Muscle of back (tissue), 13 donors: ENCODE data around the gene PEX12. TPM values are rescaled to one million over a fixed set of nuclear protein-coding genes. Genes with fewer than 3 reads are reported as not detected.
"Not testable (repeated sequence)": the region's sequence is repeated elsewhere in the genome, so short reads cannot be mapped to it uniquely, and the experiment has no call there.

Experiments used
- DNase-seq, 3 donors: peaks; one replicate each; pipeline versions ENCODE4 v3.0.0 to v3.0.0-alpha.2; 2013
- long read RNA-seq, 9 donors: transcript quantifications; one replicate each; lab custom pipeline, GENCODE V29; 2026
- polyA plus RNA-seq, 10 donors: library from polyadenylated mRNA; unstranded; fragments of 120-200 nt; gene quantifications; one replicate each; pipeline ENCODE4 v1.2.1, GENCODE V29; 2013; ENCODE audit not compliant: insufficient read length in 10 of 10

PEX12 gene
- 1 to 10 TPM; 7.1 to 9.2 (median 7.9) TPM for polyA plus RNA-seq
- long read RNA-seq, donor 1: 0 reads
- long read RNA-seq, donor 2, transcript PEX12-201 (3 exons, 2,675 nt): major isoform, 6 of 6 reads
- long read RNA-seq, donor 2, partial matches to known transcripts: 0 of 6 reads
- long read RNA-seq, donor 2, other reads (novel, unspliced or antisense): 0 of 6 reads
- long read RNA-seq, donor 3: 0 reads
- long read RNA-seq, donor 4, partial matches to known transcripts: 0 of 1 reads
- long read RNA-seq, donor 4, other reads (novel, unspliced or antisense): 0 of 1 reads
- long read RNA-seq, donor 5, partial matches to known transcripts: 43 of 45 reads
- long read RNA-seq, donor 5, other reads (novel, unspliced or antisense): 0 of 45 reads
- long read RNA-seq, donor 6, partial matches to known transcripts: 0 of 1 reads
- long read RNA-seq, donor 6, other reads (novel, unspliced or antisense): 0 of 1 reads
- long read RNA-seq, donor 7, partial matches to known transcripts: 0 of 1 reads
- long read RNA-seq, donor 7, other reads (novel, unspliced or antisense): 0 of 1 reads
- long read RNA-seq, donor 8, partial matches to known transcripts: 0 of 1 reads
- long read RNA-seq, donor 8, other reads (novel, unspliced or antisense): 0 of 1 reads
- long read RNA-seq, donor 9: 0 reads

- peak; percentile 92 to 97 (median 94) for DNase-seq
Measured at GRCh38 chr17:35578197-35578928, at the start of gene PEX12. Gene PEX12, minus strand, starts transcription at chr17:35578571. Its CDS starts 550 bp downstream, at chr17:35578021.

GRCh38 chr17:35627417-35627816 is 49.0 kb upstream of the PEX12 start:
- DNase-seq: no peak

DNA sequence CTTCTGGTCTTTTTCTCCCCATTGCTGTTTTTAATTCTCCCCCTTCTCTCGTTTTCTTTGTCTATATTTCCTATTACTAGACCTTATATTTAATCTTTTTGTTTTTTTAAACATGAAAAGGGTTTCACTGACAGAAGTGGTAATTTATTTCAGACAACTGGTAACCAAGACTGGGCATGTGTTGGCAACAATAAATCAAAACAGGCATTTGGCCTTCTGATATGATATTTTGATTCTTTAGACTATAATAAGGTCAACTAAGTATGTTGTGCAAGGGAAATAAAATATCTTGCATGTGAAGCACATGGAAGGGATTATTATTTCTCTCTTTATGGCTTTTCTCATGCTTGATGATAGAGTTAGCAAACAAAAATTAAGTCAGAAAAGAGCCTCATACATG is 43.4 kb upstream of the PEX12 start:
- no peak for DNase-seq

GRCh38 chr17:35618628-35619027 is 40.3 kb upstream of the PEX12 start:
- no peak for DNase-seq

- DNase-seq: no peak
Measured at GRCh38 chr17:35617505-35617904, 39.1 kb upstream of the PEX12 start.

- no peak for DNase-seq
Measured at GRCh38 chr17:35616536-35616935, 38.2 kb upstream of the PEX12 start.

DNA sequence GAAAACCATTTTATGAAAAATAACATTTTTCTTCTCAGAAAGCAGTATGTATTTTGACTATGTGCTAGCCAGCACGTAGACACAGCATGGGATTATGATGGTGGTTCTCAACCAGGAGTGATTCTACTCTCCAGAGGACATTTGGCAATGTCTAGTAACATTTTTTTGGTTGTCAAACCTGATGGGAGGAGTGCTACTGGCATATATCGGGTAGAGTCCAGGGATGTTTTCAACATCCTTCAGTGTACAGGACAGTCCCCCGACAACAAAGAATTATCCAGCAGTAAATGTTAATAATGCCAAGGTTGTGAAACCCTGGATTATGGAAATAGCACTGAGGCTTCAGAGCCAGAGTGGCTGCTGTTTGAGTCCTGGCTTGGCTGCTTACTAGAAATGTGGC is 36.4 kb upstream of the PEX12 start:
- DNase-seq: no peak

- DNase-seq: peak; percentile 24 to 54 (median 30)
Measured at GRCh38 chr17:35612924-35613521, 34.7 kb upstream of the PEX12 start.

- not testable (repeated sequence) for DNase-seq
Measured at GRCh38 chr17:35610746-35611145, 32.4 kb upstream of the PEX12 start.

DNA sequence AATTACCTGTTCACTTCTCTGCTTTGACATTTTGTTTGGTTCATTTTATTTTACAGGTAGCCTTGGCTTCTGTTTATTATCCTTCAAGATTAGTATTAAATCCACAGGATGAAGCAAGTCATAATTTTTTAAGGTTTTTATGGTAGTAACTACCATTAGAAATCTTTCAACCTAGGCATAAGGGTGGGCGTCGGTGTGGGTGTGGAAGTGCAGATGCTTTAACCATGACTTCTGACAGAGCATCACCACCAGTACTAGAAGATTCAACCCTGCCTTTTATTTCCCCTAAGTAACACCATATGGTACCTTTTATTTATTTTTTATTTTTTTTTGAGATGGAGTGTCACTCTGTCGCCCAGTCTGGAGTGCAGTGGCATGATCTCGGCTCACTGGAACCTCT is 31.5 kb upstream of the PEX12 start:
- no peak for DNase-seq

- no peak for DNase-seq
Measured at GRCh38 chr17:35607239-35607847, 29.0 kb upstream of the PEX12 start.

GRCh38 chr17:35605678-35606077 is 27.3 kb upstream of the PEX12 start:
- no peak for DNase-seq

GRCh38 chr17:35603674-35604073 is 25.3 kb upstream of the PEX12 start:
- DNase-seq: no peak

GRCh38 chr17:35597604-35598003 is 19.2 kb upstream of the PEX12 start:
- DNase-seq: no peak

DNA sequence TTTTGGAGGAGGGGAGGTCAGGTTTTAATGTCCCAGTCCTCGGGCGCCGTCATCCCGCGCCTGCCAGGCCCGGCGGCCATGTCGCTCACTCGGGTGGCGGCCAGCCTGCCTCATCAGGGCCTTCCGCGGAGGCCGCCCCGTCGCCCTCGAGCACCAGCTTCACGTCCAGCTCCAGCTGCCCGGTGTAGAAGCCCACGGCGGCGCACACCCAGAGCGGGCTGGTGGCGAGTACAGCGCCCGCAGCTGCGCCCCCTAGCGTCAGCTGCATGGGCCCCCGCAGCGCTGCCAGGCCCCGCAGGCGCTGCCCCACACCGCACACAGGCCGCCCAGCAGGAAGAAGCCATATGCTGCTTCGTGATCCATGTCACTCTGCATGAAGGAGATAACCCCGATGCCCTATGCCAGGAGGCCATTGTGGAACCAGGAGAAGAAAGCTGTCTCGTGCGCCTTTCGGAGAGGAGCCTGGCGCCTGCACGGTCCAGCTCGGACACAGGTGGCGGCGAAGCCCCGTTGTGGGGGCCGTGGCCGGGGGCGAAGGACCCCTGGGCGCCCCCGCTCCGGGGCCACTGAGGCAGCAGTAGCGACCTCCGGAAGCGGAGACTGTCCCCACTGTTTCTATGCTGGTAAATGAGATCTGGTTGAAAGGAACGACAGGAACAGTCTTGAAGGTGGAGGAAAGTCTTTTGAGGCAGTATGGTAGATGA is 18.3 kb upstream of the PEX12 start:
- no peak for DNase-seq

DNA sequence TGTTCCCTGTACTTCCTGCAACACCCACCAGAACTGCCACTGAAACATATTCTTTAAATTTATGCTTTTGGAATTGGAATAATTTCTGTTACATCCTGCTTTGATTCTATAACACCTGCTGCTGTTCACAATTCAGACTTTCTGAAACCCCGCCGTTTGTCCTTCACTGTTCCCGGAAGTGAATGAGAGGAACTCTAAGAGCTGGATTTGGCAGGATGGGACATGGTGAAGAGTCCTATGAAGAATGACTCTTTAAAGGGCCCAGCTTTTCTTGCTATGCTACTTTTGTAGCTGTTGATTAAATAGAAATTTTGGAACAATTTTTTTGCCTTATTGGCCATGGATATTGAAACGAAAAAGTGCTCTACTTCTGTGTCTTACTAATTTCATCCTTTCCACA is 17.7 kb upstream of the PEX12 start:
- no peak for DNase-seq

DNA sequence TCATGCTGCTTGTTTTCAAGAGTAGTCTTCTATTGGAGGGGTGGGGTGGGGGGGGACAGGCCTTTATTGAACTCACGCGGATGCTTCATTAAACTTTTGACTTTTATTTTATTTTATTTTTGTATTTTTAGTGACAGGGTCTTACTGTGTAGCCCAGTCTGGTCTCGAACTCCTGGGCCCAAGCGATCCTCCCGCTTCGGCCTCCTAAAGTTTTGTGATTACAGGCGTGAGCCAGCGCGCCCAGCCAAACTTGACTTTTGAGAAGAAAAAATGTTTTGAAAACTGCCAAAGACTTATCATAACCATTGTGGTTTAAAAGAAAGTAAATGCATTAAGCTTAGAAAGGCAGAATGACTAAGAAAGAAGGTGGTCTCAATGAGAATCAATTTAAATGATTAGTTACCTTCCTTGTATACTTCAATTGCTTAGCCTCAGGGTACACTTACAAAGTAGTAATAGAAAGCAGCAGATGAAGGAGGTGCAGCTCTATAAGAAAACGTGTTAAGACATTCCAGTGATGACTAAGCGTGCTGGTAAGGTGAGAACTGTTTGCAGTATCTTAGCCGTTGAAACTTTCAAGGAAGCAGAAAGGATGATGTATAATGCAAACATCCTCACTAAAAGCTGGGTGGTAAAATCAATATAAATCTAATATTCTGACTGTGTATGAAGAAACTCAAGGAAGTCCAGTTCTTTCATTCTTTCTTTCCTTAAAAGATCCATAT is 10.0 kb upstream of the PEX12 start:
- peak in 1 of 3 donors; percentile 33 for DNase-seq

DNA sequence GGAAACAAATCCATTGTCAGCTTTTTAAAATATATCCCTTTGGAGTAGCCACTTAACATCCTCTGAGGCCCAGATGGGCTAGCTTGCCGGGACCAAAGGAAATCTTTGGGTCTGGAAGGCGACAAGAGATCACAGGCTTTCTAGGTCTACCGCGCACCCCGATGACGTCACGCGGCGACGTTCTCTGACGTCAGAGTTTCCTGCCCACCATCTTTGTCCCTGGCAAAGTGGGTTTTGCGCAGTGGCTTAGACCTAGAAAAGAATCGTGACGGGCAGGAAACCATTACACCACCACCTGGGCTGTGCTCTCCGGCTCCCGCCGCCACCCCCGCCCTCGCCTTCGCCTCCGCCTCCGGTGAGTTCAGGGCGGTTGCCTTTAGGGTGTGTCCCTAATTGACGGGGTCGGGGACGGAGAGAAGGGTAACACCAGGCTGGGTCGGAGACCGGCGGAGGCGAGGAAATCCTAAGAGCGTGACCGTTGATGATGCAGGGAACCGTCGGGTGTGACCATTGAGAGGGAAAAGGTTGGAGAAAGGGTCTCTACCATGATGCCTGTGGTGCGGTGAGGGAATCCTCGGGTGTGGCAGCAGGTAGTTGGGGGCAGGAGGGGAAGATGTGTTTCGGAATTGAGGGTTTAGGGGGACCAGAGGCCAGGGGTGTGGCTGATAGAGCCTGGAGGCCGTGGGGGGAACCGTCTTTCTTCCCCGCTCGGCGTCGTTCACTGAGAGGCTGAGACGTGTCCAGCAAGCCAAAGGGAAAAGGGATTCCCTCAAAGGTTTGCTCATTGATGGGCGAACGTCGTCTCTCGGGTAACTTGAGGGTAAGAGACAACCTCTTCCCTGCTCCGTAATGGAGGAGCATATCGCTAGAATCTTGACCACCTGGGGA is 8.9 kb upstream of the PEX12 start, which contains the start of gene AP2B1:
AP2B1 (plus strand) TSS at position 249 of the 888 bp plus-strand sequence. CDS start 6,709 bp downstream, outside the sequence.
- peak; percentile 96 to 99 (median 99) for DNase-seq

DNA sequence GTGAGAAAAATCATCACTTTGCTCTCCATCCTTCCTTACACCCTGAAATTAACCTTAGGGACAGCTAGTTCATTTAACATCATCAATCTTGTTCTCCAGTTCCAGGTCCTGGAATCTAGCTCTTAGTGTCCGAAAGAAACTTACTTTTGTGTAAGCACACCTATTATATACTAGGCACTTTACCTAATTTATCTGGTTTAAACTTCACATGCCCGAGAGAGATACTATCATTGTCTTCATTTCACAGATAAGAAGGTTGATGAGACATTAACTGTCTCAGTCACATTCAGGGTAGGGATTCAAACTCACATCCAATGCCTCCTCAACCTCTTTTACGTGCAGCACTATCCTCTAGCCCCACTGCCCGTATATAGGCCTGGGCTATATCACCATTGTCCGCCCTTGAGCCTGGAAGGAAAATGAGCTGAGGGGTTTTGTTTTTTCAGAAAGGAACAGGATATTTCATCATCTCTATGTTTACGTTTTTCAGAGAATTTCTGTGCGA is 8.2 kb upstream of the PEX12 start:
- no peak for DNase-seq
